Measurements from ENCODE around the gene INPP5D.

DNA sequence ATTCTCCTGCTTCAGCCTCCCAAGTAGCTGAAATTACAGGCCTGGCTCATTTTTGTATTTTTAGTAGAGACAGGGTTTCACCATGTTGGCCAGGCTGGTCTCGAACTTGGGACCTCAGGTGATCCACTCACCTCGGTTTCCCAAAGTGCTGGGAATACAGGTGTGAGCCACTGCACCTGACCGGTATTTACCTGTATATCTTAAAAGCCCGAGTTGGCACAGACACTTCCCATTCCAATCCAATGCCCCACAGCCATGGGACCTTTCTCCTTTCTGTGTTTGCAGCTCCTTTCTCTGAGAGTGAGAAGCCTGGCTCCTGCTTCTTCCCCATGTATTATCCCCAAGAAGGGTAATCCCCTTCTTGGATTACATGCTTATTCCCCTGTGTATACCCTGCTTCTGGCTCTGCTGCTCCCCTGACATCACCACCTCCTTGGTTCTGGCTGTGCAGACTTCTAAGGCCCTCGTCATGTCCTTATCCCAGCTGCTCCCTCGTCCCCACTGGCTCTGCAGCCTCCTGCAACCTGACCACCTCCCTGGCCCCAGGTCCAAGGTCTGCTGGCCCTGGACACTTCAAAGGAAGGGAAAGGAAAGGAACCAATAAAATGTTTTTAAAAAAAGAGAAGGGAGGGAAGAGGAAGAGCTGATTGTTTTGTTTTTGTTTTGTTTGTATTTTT, 52.8 kb downstream of the INPP5D start:
- TF ChIP-seq, protein P1, sequence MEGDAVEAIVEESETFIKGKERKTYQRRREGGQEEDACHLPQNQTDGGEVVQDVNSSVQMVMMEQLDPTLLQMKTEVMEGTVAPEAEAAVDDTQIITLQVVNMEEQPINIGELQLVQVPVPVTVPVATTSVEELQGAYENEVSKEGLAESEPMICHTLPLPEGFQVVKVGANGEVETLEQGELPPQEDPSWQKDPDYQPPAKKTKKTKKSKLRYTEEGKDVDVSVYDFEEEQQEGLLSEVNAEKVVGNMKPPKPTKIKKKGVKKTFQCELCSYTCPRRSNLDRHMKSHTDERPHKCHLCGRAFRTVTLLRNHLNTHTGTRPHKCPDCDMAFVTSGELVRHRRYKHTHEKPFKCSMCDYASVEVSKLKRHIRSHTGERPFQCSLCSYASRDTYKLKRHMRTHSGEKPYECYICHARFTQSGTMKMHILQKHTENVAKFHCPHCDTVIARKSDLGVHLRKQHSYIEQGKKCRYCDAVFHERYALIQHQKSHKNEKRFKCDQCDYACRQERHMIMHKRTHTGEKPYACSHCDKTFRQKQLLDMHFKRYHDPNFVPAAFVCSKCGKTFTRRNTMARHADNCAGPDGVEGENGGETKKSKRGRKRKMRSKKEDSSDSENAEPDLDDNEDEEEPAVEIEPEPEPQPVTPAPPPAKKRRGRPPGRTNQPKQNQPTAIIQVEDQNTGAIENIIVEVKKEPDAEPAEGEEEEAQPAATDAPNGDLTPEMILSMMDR (IDR thresholded peaks at IDR 0.05), result no peak
- TF ChIP-seq JUND (IDR thresholded peaks at IDR 0.05) (no peak), TAF1 (IDR thresholded peaks at IDR 0.05; ENCODE audit: borderline replicate concordance, low read depth, low read length) (no peak), GATA2 (CRISPR knock-in tag; IDR thresholded peaks at IDR 0.05) (no peak), SIN3A (IDR thresholded peaks at IDR 0.05; ENCODE audit: borderline replicate concordance, low read depth, low read length) (no peak), SMC3 (IDR thresholded peaks at IDR 0.05; ENCODE audit: low read depth, low read length) (no peak), POLR2AphosphoS5 (IDR thresholded peaks at IDR 0.05; ENCODE audit: low read depth, low read length) (no peak), CHD2 (IDR thresholded peaks at IDR 0.05; ENCODE audit: low read length, partially characterized antibody) (no peak)
- TF ChIP-seq, protein P2, sequence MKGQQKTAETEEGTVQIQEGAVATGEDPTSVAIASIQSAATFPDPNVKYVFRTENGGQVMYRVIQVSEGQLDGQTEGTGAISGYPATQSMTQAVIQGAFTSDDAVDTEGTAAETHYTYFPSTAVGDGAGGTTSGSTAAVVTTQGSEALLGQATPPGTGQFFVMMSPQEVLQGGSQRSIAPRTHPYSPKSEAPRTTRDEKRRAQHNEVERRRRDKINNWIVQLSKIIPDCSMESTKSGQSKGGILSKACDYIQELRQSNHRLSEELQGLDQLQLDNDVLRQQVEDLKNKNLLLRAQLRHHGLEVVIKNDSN (IDR thresholded peaks at IDR 0.05; ENCODE audit: borderline replicate concordance, low read depth), result no peak
- TF ChIP-seq, protein P3, sequence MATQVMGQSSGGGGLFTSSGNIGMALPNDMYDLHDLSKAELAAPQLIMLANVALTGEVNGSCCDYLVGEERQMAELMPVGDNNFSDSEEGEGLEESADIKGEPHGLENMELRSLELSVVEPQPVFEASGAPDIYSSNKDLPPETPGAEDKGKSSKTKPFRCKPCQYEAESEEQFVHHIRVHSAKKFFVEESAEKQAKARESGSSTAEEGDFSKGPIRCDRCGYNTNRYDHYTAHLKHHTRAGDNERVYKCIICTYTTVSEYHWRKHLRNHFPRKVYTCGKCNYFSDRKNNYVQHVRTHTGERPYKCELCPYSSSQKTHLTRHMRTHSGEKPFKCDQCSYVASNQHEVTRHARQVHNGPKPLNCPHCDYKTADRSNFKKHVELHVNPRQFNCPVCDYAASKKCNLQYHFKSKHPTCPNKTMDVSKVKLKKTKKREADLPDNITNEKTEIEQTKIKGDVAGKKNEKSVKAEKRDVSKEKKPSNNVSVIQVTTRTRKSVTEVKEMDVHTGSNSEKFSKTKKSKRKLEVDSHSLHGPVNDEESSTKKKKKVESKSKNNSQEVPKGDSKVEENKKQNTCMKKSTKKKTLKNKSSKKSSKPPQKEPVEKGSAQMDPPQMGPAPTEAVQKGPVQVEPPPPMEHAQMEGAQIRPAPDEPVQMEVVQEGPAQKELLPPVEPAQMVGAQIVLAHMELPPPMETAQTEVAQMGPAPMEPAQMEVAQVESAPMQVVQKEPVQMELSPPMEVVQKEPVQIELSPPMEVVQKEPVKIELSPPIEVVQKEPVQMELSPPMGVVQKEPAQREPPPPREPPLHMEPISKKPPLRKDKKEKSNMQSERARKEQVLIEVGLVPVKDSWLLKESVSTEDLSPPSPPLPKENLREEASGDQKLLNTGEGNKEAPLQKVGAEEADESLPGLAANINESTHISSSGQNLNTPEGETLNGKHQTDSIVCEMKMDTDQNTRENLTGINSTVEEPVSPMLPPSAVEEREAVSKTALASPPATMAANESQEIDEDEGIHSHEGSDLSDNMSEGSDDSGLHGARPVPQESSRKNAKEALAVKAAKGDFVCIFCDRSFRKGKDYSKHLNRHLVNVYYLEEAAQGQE (IDR thresholded peaks at IDR 0.05; ENCODE audit: low read depth, low read length), result no peak
- TF ChIP-seq, protein P4, sequence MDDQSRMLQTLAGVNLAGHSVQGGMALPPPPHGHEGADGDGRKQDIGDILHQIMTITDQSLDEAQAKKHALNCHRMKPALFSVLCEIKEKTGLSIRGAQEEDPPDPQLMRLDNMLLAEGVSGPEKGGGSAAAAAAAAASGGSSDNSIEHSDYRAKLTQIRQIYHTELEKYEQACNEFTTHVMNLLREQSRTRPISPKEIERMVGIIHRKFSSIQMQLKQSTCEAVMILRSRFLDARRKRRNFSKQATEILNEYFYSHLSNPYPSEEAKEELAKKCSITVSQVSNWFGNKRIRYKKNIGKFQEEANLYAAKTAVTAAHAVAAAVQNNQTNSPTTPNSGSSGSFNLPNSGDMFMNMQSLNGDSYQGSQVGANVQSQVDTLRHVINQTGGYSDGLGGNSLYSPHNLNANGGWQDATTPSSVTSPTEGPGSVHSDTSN (IDR thresholded peaks at IDR 0.05), result no peak
